HT-29 (cell line): ENCODE measurements around the gene GIPC3. TPM values are rescaled to one million over a fixed set of nuclear protein-coding genes. Genes with fewer than 3 reads are reported as not detected.
"Not testable (repeated sequence)": the region's sequence is repeated elsewhere in the genome, so short reads cannot be mapped to it uniquely, and the experiment has no call there.

Source experiments
- DNase-seq: peaks from one replicate; pipeline ENCODE4 v3.0.0-alpha.2; 2015; ENCODE audit warnings: low spot score
- total RNA-seq: library from RNA; depleted of rRNA; stranded (reverse); fragments of >200 nt; shearing (Covaris generic); gene quantifications from 2 replicates; pipeline ENCODE4 v1.2.3, GENCODE V29; 2014

The GIPC3 gene
- total RNA-seq, 1 experiment from 2014 or later, result not detected

GRCh38 chr19:3550947-3551791, 34.1 kb upstream of the GIPC3 start:
- DNase-seq, result no peak

DNA sequence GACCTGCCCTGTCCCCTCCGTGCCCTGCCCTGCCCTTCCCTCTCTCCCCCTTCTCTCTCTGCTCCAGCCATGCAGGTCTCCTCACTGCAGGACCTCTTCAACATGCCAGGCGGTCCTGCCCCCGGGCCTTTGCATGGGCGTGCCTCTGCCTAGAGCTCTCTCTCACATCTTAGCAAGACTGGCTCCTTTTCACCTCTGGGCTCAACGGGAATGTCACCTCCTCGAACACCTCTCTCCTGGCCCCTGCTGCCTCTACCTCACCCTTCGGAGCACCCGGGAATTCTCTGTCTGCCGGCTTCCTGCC, 33.5 kb upstream of the GIPC3 start:
- DNase-seq, result no peak

DNA sequence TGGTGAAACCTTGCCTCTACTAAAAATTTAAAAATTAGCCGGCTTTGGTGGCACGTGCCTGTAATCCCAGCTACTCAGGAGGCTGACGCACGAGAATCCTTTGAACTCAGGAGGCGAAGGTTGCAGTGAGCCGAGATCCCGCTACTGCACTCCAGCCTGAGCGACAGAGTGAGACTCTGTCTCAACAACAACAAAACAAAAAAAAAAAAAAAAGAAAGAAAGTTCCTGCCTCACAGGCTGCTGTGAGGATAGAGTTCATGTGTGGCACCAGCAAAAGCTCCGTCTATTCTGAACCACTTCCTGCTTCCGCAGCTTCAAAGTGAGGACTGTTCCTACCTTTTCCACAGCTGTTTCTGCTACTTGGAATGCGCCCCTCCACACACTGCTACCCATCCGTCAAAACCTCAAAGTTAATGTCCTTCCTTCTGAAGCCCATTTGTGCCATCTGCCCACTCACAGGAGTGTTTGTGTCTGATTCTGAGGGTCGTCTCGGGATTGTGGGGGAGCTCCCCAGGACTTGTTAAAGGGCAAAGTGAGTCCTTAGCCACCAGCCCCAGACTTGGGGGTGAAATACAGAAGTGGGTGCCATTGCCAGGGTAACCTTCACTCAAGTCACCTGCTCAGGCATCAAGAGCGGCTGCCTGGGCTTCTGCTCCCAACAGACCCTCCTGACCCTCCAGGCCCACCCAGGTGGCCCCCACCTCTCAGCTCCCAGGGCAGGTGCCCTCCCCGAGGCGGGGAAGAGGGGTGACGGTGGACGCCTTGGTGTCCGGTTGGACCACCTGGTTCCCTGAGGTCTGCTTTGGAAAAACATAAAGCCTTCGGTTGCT, 30.8 kb upstream of the GIPC3 start:
- DNase-seq, result no peak

DNA sequence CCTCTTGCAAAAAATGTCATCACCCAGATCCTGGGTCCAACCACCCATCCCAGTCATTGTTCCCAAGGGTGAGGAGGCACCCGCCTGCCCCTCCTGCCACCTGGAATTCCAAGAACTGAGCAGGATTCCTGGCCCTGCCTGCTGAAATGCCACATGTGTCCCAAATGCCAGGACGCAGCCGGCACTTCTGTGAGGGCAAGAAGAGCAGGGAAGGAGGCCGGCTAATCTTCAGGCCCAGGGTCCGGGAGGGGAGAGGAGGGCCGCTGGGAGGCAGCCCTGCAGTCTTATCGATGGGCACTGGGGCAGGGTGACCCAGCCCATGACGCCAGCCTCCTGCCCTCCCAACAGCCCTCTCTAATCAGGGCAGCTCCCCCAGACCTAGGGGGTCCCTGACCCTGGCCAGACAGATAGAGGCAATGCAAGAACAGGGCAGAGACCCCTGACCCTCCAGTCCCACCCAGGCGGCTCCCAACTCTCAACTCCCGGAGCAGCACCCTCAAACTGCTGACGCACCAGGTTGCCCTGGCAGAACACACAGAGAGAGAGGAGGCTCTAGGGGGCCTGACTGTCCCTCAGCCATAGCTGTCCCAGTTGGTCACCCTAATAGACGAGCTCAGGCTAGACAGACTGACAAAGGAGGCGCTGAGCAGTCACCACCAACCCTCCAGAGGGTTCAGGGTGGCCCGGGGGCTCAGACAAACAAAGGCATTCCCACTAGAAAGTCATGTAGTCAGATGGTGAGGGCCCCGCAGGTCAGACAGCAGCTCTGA, 29.4 kb upstream of the GIPC3 start:
- no peak for DNase-seq

GRCh38 chr19:3556423-3556977, 28.8 kb upstream of the GIPC3 start:
- DNase-seq, result no peak

DNA sequence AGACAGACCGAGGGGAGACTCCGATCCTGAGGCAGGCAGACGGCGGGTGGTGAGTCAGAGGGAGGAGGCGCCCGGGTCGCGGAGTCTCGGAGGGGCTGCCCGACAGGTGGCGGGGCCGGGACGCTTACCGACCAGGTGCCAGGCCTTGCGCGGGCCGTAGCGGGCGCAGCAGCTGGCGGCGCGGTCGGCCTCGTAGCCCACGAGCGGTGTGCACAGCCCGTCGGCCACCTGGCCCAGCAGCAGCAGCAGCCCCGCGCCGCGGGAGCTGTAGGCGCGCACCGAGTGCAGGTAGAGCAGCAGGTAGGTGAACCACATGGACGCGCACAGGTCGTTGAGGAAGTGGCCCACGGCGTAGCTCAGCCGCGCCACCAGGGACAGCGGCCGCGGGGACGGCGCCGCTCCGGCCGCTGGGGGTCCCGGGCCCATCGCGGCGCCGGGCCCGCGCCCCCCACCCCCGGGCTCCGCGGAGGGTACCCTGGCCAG, 28.3 kb upstream of the GIPC3 start:
- DNase-seq, result peak; percentile 39

DNA sequence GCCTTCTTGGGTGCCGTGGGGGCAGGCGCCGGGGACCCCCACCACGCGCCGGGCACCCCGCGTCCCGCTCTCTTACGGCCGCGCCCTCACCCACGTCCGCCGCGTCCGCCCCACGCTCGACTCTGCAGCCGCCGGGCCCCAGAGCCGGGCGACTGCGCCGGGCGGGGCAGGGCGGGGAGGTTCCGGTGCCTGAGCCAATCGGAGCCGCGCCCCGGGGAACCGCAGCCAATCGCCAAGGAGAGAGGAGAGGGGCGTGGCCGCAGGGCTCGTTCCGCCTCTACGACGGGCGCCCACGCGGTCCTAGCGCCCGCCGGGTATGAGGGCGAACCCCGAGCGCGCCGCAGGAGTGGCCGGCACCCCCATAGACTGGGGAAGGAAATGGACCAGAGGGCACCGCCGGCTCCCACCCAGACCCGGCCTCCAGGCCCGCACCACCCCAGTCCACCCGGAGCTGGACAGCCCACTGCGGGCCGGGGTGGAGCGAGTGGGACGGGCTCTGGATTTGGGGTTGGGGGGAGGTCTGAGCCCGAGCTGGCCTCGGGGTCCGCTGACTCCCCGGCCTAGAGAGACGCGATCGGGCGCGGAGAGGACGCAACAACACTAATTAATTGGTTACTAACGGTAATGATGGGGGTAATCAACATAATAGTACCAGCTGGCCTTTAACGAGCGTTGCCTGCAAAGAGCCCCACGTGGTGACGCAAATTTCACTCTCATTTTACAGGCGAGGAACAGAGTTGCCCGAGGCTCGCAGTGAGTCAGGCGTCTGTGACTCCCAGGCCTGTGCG, 27.6 kb upstream of the GIPC3 start, which contains the start of gene MFSD12:
TSS of gene MFSD12 (minus strand) at position 126 of the 788 bp plus-strand sequence. CDS start 183 bp downstream, outside the sequence.
- DNase-seq, result peak; percentile 90

DNA sequence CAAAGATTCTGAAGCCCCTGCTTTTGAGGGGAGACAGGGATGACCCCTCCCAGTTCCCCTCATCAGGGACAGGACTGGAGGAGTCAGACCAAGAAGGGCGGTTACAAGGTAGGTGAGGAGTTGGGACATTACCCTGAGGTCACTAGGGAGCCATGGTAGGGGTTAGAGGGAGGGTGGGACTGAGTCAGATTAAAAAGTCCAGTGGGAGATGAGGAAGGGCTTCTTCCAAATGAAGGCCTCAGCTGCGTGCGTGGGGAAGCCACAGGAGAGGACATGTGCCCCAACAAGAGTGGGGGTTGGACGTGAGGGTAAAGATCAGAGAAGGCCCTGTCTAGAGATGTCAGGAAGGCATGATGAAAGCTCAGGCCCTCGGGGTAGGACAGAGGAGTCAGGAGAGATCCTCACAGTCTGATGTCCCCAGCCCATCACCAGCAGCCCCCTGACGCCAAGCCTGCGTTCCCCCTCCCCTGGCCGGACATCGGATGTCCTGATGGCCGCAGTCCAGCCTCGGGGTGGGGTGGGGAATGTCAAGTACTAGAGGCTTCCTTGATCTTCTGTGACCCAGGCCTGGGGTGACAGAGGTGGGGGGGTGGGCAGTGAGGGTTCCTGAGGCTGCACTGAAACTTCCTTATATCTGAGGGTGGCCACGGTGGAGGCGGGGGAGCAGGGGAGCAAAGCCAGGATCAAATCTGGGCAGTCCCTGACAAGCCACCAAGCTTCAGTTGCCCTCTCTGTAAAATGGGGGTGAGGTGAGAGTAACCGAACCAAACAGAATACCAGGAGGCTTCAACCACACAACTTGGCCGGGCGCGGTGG, 21.4 kb upstream of the GIPC3 start:
- DNase-seq, result no peak

DNA sequence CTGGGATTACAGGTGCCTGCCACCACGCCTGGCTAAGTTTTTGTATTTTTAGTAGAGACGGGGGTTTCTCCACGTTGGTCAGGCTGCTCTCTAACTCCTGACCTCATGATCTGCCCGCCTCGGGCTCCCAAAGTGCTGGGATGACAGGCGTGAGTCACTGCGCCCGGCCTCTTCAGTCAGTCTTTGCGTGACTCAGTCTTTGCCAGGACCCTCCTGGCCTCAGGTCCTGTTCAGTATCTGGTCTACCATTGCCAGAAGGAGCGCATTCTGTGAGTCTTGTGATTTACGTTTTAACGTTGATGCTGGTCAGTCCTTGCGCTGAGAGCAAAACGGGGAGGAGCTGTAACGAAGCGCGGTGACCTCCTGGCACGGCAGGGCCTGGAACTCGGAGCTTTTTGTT, 20.1 kb upstream of the GIPC3 start:
- no peak for DNase-seq

GRCh38 chr19:3570042-3570441, 15.2 kb upstream of the GIPC3 start:
- DNase-seq, result not testable (repeated sequence)

DNA sequence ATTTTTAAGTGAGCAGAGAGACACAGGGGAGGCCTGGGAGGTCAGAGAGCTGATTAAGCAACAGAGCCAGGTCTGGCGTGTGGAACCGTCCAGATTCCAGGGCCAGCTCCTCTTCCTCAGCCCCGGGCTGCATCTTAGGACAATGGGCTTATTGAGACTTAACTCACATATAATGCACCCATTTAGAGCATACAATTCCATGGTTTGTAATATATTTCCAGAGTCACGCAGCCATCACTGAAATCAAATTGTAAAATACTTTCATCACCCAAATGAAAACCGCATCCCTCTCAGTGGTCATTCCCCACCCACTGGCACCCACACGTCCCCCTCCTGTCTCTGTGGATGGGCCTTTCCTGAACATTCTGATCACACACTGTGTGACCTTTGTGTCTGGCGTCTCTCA, 14.7 kb upstream of the GIPC3 start:
- no peak for DNase-seq

DNA sequence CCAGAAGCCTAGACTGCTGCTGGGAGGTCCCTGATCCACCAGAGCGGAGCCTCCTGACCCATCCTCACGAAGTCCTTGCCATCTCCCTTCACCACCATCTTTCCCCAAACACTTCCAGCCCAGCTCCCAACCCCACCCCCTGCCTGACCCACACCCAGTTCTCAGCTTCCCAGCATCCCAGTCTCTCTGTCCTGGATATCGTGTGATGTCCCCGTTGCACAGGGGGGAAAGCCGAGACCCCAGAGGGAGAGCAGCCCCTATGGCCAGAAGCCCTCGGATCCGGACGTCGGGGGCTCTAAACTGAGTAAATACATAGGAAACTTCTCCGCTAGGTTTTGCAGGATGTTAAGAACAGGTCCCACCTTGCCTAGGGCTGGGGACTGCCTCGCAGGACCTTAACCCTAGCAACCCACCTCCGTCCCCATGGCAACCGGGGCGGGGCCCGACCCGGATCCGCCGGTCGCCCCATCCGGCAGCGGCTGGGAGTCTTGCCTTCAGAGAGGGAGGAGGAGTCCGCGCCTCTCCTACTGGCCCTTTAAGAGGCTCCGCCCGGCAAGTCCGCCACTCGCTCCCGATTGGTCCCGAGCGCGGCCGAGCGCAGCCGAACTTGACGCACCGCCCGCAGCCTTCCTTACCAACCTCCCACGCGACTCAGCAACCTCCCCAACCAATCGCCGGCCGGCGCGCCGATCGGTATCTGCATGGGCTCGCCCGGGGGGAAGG, 13.0 kb upstream of the GIPC3 start:
- peak; percentile 96 for DNase-seq

DNA sequence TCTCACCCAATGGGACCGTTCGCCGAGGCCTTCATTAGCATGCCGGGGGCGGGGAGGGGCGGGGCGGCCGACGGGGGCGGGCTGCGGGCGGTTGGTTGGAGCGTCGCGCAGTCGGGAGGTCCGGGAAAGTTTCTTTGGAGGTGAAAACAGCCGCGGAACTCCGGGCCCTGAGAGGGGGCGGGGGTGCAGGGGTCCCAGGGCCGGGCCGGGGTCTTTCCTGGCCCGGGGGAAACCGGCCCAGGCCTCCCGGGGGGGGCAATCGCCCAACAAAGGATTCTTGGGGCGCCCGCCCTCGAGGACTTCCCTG, 12.5 kb upstream of the GIPC3 start, which contains the start of gene HMG20B:
TSS of gene HMG20B (plus strand) at position 90 of the 307 bp plus-strand sequence. CDS start 366 bp downstream, outside the sequence.
- no peak for DNase-seq

DNA sequence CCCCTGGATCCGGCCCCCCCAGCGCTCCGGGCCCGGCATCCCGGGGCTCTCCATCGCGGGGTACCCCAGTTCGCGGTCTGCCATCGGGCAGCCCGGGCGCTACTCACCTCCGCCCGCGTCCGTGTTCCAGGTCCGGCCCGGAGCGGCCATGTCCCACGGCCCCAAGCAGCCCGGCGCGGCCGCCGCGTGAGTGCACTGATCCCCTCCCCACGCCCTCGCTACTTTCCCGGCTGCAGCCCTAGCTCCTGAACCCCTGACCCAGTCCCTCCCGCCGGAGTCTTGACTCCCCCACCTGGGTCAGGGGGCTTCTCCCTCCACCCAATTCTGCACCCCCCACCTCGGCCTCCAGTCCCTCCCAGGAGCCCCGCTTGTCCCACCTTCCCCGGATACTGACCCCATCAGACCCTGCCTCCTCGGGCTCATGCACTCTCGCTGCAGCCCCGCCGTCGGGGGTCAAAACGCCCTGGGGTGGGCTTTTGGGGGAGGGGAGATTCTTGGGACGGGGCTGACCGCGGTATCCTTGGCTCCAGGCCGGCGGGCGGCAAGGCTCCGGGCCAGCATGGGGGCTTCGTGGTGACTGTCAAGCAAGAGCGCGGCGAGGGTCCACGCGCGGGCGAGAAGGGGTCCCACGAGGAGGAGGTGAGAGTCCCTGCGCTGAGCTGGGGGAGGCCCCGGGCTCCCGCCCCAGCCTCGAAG, 12.0 kb upstream of the GIPC3 start:
- DNase-seq, result no peak

DNA sequence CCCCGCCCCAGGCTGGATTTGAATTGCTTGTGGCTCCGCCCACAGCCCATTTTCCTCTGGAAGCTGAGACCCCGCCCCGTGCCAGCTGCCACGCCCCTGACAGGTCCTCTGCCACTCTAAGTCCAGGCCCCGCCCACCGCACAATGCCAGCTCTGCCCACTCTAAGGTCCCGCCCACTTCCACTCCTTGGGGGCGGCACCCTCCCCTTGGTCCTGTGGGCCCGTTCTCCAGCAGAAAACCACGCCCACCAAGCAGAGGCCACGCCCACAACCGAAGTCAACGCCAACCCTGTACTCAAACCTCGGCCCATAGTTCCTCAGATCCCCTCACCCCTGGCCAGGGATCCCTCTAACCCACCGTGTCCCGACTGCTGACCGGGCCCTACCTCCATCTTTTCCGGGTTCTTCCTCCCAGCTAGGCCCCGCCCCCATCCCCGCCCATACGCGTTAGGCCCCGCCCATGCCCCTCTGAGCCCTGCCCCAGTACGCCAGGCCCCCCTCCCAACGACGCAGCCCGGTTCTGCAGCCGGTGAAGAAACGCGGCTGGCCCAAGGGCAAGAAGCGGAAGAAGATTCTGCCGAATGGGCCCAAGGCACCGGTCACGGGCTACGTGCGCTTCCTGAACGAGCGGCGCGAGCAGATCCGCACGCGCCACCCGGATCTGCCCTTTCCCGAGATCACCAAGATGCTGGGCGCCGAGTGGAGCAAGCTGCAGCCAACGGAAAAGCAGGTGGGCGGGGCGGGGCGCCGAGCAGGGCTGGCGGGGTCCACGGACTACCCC, 11.2 kb upstream of the GIPC3 start:
- DNase-seq, result peak; percentile 96

- DNase-seq, result peak; percentile 41
Measured at GRCh38 chr19:3575260-3575741, 10.0 kb upstream of the GIPC3 start.

DNA sequence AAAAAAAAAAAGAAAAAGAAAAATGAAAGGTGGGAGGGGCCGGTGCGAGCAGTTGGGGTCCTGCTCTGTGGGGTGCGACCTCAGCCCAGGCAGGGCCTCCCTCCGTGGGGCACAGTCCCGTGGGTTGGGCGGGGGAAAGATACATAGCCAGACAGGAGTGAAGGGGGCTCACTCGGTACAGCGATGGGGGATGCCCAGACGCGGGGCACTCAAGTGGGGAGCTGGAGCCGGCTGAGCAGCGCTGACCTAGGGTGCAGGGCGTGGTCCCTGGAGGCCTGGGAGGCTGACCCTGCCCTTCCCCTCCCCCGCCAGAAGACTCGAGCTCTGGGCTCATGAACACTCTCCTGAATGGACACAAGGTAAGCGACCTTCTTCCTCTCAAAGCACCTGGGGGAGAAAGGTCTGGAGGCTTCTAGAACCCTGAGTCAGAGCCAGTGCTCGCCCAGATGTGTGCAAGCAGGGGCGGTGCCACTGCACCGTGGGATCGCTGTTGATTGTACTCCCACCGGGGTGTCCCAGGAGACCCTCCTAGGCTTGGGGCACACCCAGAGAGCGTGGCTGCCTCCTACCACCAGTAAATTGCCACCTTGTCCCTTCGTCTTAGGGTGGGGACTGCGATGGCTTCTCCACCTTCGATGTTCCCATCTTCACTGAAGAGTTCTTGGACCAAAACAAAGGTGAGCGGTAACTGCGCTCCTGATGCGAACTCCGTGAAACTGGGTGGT, 9.2 kb upstream of the GIPC3 start:
- no peak for DNase-seq
